ENCODE results near the gene NAT8L. TPM values are rescaled to one million over a fixed set of nuclear protein-coding genes. Genes with fewer than 3 reads are reported as not detected.
A peak's percentile ranks its signal among the peaks of the same experiment; 100 is the strongest.

NAT8L gene
- total RNA-seq, 3 donors from 2014 or later (not counting 1 experiment from before 2014, with no cell fraction given) = not detected

DNA sequence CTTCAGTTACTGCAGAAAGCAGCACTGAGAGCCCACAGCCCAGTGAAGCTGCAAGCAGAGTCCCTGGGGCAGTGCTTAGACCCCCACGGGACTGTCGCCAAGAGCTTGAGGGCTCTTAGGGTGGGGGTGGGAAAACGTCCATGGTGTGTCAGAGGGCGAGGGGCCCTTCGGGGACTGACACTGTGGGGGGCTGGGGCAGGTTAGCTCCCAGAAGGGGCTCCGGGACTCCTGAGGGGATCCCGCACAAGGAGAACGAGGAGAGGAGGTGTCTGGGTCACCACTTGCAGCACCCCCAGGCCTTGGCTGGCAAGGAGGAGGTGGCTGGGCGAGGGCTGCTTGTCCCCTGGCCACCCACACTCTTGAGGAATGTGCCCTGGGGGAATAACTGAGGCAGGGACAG is 20.8 kb downstream of the NAT8L start:
- ATAC-seq (no peak), DNase-seq (no peak)
- Mint-ChIP-seq H3K27me3 (ENCODE audit: low read depth in 2 of 2) (no peaks in the 10 kb centered on the region), H3K9me3 (no peaks in the 10 kb centered on the region), H3K4me3 (no peak overlapping the region), H3K4me1 (no peaks in the 10 kb centered on the region), H3K27ac (no peak overlapping the region), H3K36me3 (no peaks in the 10 kb centered on the region)
- intact Hi-C loops (cut with micrococcal nuclease) = no loop called here
- Histone ChIP-seq H3K4me3 (ENCODE audit: low read length) (no peak overlapping the region), H3K4me1 (ENCODE audit: control insufficient read depth, insufficient read depth, low read length) (no peaks in the 10 kb centered on the region), H3K27ac (ENCODE audit: low read length) (no peak overlapping the region), H3K36me3 (ENCODE audit: control insufficient read depth, insufficient read depth, low read length) (no peaks in the 10 kb centered on the region), H3K27me3 (ENCODE audit: control insufficient read depth, insufficient read depth, low read length) (no peaks in the 10 kb centered on the region), H3K9me3 (ENCODE audit: control insufficient read depth, insufficient read depth, low read length) (no peaks in the 10 kb centered on the region)
- WGBS (ENCODE audit: insufficient coverage) = 92% methylated on average over 9 of the region's 9 CpGs
- TF ChIP-seq, protein P1, sequence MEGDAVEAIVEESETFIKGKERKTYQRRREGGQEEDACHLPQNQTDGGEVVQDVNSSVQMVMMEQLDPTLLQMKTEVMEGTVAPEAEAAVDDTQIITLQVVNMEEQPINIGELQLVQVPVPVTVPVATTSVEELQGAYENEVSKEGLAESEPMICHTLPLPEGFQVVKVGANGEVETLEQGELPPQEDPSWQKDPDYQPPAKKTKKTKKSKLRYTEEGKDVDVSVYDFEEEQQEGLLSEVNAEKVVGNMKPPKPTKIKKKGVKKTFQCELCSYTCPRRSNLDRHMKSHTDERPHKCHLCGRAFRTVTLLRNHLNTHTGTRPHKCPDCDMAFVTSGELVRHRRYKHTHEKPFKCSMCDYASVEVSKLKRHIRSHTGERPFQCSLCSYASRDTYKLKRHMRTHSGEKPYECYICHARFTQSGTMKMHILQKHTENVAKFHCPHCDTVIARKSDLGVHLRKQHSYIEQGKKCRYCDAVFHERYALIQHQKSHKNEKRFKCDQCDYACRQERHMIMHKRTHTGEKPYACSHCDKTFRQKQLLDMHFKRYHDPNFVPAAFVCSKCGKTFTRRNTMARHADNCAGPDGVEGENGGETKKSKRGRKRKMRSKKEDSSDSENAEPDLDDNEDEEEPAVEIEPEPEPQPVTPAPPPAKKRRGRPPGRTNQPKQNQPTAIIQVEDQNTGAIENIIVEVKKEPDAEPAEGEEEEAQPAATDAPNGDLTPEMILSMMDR (IDR thresholded peaks at IDR 0.05) = no peak

- no peaks in the 10 kb centered on the region for H3K4me1 ChIP-seq (ENCODE audit: control insufficient read depth, insufficient read depth, low read length)
- H3K36me3 Mint-ChIP-seq = no peaks in the 10 kb centered on the region
- no peaks in the 10 kb centered on the region for H3K9me3 Mint-ChIP-seq
- H3K9me3 ChIP-seq (ENCODE audit: control insufficient read depth, insufficient read depth, low read length) = no peaks in the 10 kb centered on the region
- no peak overlapping the region for H3K27ac Mint-ChIP-seq
- no peaks in the 10 kb centered on the region for H3K27me3 ChIP-seq (ENCODE audit: control insufficient read depth, insufficient read depth, low read length)
- no peak overlapping the region for H3K4me3 ChIP-seq (ENCODE audit: low read length)
- no peaks in the 10 kb centered on the region for H3K36me3 ChIP-seq (ENCODE audit: control insufficient read depth, insufficient read depth, low read length)
- intact Hi-C loops (cut with micrococcal nuclease) = no loop called here
- no peaks in the 10 kb centered on the region for H3K27me3 Mint-ChIP-seq (ENCODE audit: low read depth in 2 of 2)
- WGBS (ENCODE audit: insufficient coverage) = 87% methylated on average over 18 of the region's 19 CpGs
- no peak for DNase-seq
- no peak overlapping the region for H3K27ac ChIP-seq (ENCODE audit: low read length)
- no peaks in the 10 kb centered on the region for H3K4me1 Mint-ChIP-seq
- H3K4me3 Mint-ChIP-seq = no peak overlapping the region
- TF ChIP-seq, protein P1 (IDR thresholded peaks at IDR 0.05) = no peak
- no peak for ATAC-seq
These were observed 21.5 kb downstream of the NAT8L start for GRCh38 chr4:2080429-2081300.

- peak in 1 of 2 donors; percentile 8 for DNase-seq
- TF ChIP-seq, protein P1 (IDR thresholded peaks at IDR 0.05) = no peak
- 88% methylated on average over 10 of the region's 10 CpGs for WGBS (ENCODE audit: insufficient coverage)
- intact Hi-C loops (cut with micrococcal nuclease) = no loop called here
- no peak for ATAC-seq
- Histone ChIP-seq H3K27ac (ENCODE audit: low read length) (no peak overlapping the region), H3K4me1 (ENCODE audit: control insufficient read depth, insufficient read depth, low read length) (no peaks in the 10 kb centered on the region), H3K27me3 (ENCODE audit: control insufficient read depth, insufficient read depth, low read length) (no peaks in the 10 kb centered on the region), H3K36me3 (ENCODE audit: control insufficient read depth, insufficient read depth, low read length) (no peaks in the 10 kb centered on the region), H3K9me3 (ENCODE audit: control insufficient read depth, insufficient read depth, low read length) (no peaks in the 10 kb centered on the region), H3K4me3 (ENCODE audit: low read length) (no peak overlapping the region)
- Mint-ChIP-seq H3K9me3 (no peaks in the 10 kb centered on the region), H3K4me1 (no peaks in the 10 kb centered on the region), H3K27me3 (ENCODE audit: low read depth in 2 of 2) (no peaks in the 10 kb centered on the region), H3K27ac (no peak overlapping the region), H3K4me3 (no peak overlapping the region), H3K36me3 (no peaks in the 10 kb centered on the region)
These were observed 22.4 kb downstream of the NAT8L start for GRCh38 chr4:2081540-2081939.

Measured in natural killer cell (primary cell).